GM12892 (cell line): Measurements from ENCODE around the gene SH3RF1.

Experiments used
- POLR2A ChIP-seq: IDR thresholded peaks from 2 replicates; pipeline ENCODE4 v1.6.1; 2011; ENCODE audit warnings: low read depth, low read length, control low read depth
- POLR2AphosphoS5 ChIP-seq: IDR thresholded peaks from 2 replicates; pipeline ENCODE4 v1.6.1; 2011; ENCODE audit warnings: low read depth, low read length, control low read depth

GRCh38 chr4:169212981-169213380 lies 57.8 kb downstream of the SH3RF1 start:
- TF ChIP-seq POLR2A: no peak
- no peak for TF ChIP-seq POLR2AphosphoS5
